GM21423 (cell line): ENCODE measurements around the gene RSL1D1.

Experiments used
- ATAC-seq: cut with Tn5 transposase; IDR thresholded peaks from one replicate; pipeline ENCODE4 v1.9.1; 2021; ENCODE audit warnings: mild to moderate bottlenecking, moderate library complexity; ENCODE audit not compliant: unreplicated experiment

RSL1D1 gene

GRCh38 chr16:11851294-11852091, at the start of gene RSL1D1:
RSL1D1 (minus strand) TSS chr16:11851542; CDS start chr16:11851512, 30 bp downstream.
- ATAC-seq: peak; percentile 69

- ATAC-seq: no peak
These were observed 49.7 kb upstream of the RSL1D1 start for GRCh38 chr16:11901091-11901490.

- no peak for ATAC-seq
These were observed 45.3 kb upstream of the RSL1D1 start for GRCh38 chr16:11896486-11897176.

GRCh38 chr16:11893571-11893970, 42.2 kb upstream of the RSL1D1 start:
- no peak for ATAC-seq

- no peak for ATAC-seq
These were observed 41.4 kb upstream of the RSL1D1 start for GRCh38 chr16:11892761-11893160.

GRCh38 chr16:11890231-11890965, 39.1 kb upstream of the RSL1D1 start:
- ATAC-seq: no peak

- no peak for ATAC-seq
These were observed 35.5 kb upstream of the RSL1D1 start for GRCh38 chr16:11886881-11887280.

- ATAC-seq: no peak
These were observed 32.7 kb upstream of the RSL1D1 start for GRCh38 chr16:11884035-11884434.

- ATAC-seq: no peak
These were observed 28.7 kb upstream of the RSL1D1 start for GRCh38 chr16:11880007-11880406.

- no peak for ATAC-seq
These were observed 26.0 kb upstream of the RSL1D1 start for GRCh38 chr16:11877374-11877773.

- ATAC-seq: no peak
These were observed 25.0 kb upstream of the RSL1D1 start for GRCh38 chr16:11876306-11876705.

GRCh38 chr16:11875721-11876120, 24.4 kb upstream of the RSL1D1 start:
- ATAC-seq: no peak

GRCh38 chr16:11871193-11871592, 19.9 kb upstream of the RSL1D1 start:
- ATAC-seq: no peak

GRCh38 chr16:11870399-11870798, 19.1 kb upstream of the RSL1D1 start:
- ATAC-seq: no peak

GRCh38 chr16:11869353-11870228, 18.2 kb upstream of the RSL1D1 start:
- ATAC-seq: no peak

GRCh38 chr16:11868412-11868980, 17.2 kb upstream of the RSL1D1 start:
- no peak for ATAC-seq

GRCh38 chr16:11862489-11862888, 11.1 kb upstream of the RSL1D1 start:
- no peak for ATAC-seq

- no peak for ATAC-seq
These were observed 5.8 kb upstream of the RSL1D1 start for GRCh38 chr16:11857161-11857560.

GRCh38 chr16:11852092-11852809, 909 bp upstream of the RSL1D1 start:
- no peak for ATAC-seq

- no peak for ATAC-seq
These were observed 2.5 kb downstream of the RSL1D1 start for GRCh38 chr16:11848842-11849241.
